ENCODE measurements around the gene SURF6. TPM values are rescaled to one million over a fixed set of nuclear protein-coding genes. Genes with fewer than 3 reads are reported as not detected.
A peak's percentile ranks its signal among the peaks of the same experiment; 100 is the strongest.

The SURF6 gene
- total and polyA plus RNA-seq, 10 donors: 13.2 to 28.6 (median 17.2) TPM

- intact Hi-C loops (cut with DNase I; ENCODE audit: low total_unique reads): no loop called here
- no peaks in the 10 kb centered on the region for H3K27me3 ChIP-seq (replicated peaks in 1 of 7)
- peak overlapping the region in 7 of 8 donors; percentile 14 to 85 (median 77) for H3K27ac ChIP-seq
- H3K36me3 ChIP-seq: peaks cover 0 to 64% (median 10%) of the 10 kb centered on the region in 6 donors
- 66 to 87% (median 82%) methylated on average over 7 of the region's 7 CpGs for WGBS, 5 donors
- no peak for DNase-seq
- H3K9me3 ChIP-seq: no peaks in the 10 kb centered on the region
- peak overlapping the region in 1 of 8 donors; percentile 47 for H3K4me3 ChIP-seq
- peaks cover 63 to 93% (median 88%) of the 10 kb centered on the region in 6 donors for H3K4me1 ChIP-seq
- TF ChIP-seq POLR2AphosphoS5 (IDR thresholded peaks at IDR 0.05): no peak
- TF ChIP-seq POLR2A (IDR thresholded peaks at IDR 0.05): no peak
Observed at GRCh38 chr9:133372144-133372543, 36.2 kb upstream of the SURF6 start.

- WGBS, 5 donors: 47 to 59% (median 49%) methylated on average over 9 to 12 of the region's 12 CpGs
- Histone ChIP-seq H3K4me1 (peaks cover 57 to 93% (median 82%) of the 10 kb centered on the region in 6 donors), H3K27me3 (replicated peaks in 1 of 7) (no peaks in the 10 kb centered on the region), H3K36me3 (peaks cover 0 to 73% (median 18%) of the 10 kb centered on the region in 6 donors), H3K9me3 (no peaks in the 10 kb centered on the region), H3K4me3 (peak overlapping the region in 3 of 8 donors; percentile 3 to 47 (median 14)), H3K27ac (peak overlapping the region; percentile 14 to 85 (median 72))
- intact Hi-C loops (cut with DNase I; ENCODE audit: low total_unique reads): no loop called here
- TF ChIP-seq POLR2A (IDR thresholded peaks at IDR 0.05): no peak
- TF ChIP-seq POLR2AphosphoS5 (IDR thresholded peaks at IDR 0.05): no peak
- no peak for TF ChIP-seq CTCF (IDR thresholded peaks at IDR 0.05 in 8 of 11, conservative IDR thresholded peaks at IDR 0.05 in 3 of 11)
- peak; percentile 82 for DNase-seq
Observed at GRCh38 chr9:133371261-133371711, 35.3 kb upstream of the SURF6 start.

GRCh38 chr9:133370685-133371084 is 34.7 kb upstream of the SURF6 start:
- Histone ChIP-seq H3K36me3 (peaks cover 0 to 79% (median 24%) of the 10 kb centered on the region in 6 donors), H3K4me1 (peaks cover 57 to 93% (median 82%) of the 10 kb centered on the region in 6 donors)

GRCh38 chr9:133369933-133370332 is 33.9 kb upstream of the SURF6 start:
- intact Hi-C loops (cut with DNase I; ENCODE audit: low total_unique reads): no loop called here
- no peak for TF ChIP-seq POLR2A (IDR thresholded peaks at IDR 0.05)
- no peak for TF ChIP-seq POLR2AphosphoS5 (IDR thresholded peaks at IDR 0.05)
- TF ChIP-seq CTCF (IDR thresholded peaks at IDR 0.05 in 8 of 11, conservative IDR thresholded peaks at IDR 0.05 in 3 of 11): no peak
- no peak for DNase-seq
- H3K9me3 ChIP-seq: no peaks in the 10 kb centered on the region
- 75 to 88% (median 82%) methylated on average over 7 of the region's 7 CpGs for WGBS, 5 donors
- H3K4me1 ChIP-seq: peaks cover 57 to 93% (median 79%) of the 10 kb centered on the region in 6 donors
- no peaks in the 10 kb centered on the region for H3K27me3 ChIP-seq (replicated peaks in 1 of 7)
- H3K4me3 ChIP-seq: peak overlapping the region in 1 of 8 donors; percentile 47
- H3K27ac ChIP-seq: peak overlapping the region in 7 of 8 donors; percentile 38 to 85 (median 77)
- H3K36me3 ChIP-seq: peaks cover 0 to 86% (median 32%) of the 10 kb centered on the region in 6 donors

More at GRCh38 chr9:133370685-133371084, 34.7 kb upstream of the SURF6 start:
- Histone ChIP-seq H3K27me3 (replicated peaks in 1 of 7) (no peaks in the 10 kb centered on the region), H3K4me3 (peak overlapping the region in 2 of 8 donors; percentile 3 to 47), H3K27ac (peak overlapping the region; percentile 14 to 85 (median 72)), H3K9me3 (no peaks in the 10 kb centered on the region)
- DNase-seq: no peak
- WGBS, 5 donors: 43 to 64% (median 60%) methylated on average over 7 to 9 of the region's 9 CpGs
- intact Hi-C loops (cut with DNase I; ENCODE audit: low total_unique reads): no loop called here
- TF ChIP-seq POLR2AphosphoS5 (IDR thresholded peaks at IDR 0.05) (peak in 1 of 3 donors; percentile 34), POLR2A (IDR thresholded peaks at IDR 0.05) (no peak)

- H3K27ac ChIP-seq: peak overlapping the region in 7 of 8 donors; percentile 27 to 85 (median 77)
- intact Hi-C loops (cut with DNase I; ENCODE audit: low total_unique reads): no loop called here
- TF ChIP-seq POLR2A (IDR thresholded peaks at IDR 0.05) (no peak), POLR2AphosphoS5 (IDR thresholded peaks at IDR 0.05) (no peak), CTCF (IDR thresholded peaks at IDR 0.05 in 8 of 11, conservative IDR thresholded peaks at IDR 0.05 in 3 of 11) (no peak)
- DNase-seq: no peak
- no peaks in the 10 kb centered on the region for H3K9me3 ChIP-seq
- peaks cover 53 to 91% (median 74%) of the 10 kb centered on the region in 6 donors for H3K4me1 ChIP-seq
- peak overlapping the region in 1 of 8 donors; percentile 47 for H3K4me3 ChIP-seq
- 68 to 84% (median 79%) methylated on average over 6 of the region's 6 CpGs for WGBS, 5 donors
- no peaks in the 10 kb centered on the region for H3K27me3 ChIP-seq (replicated peaks in 1 of 7)
- peaks cover 0 to 91% (median 37%) of the 10 kb centered on the region in 6 donors for H3K36me3 ChIP-seq
Observed at GRCh38 chr9:133369422-133369821, 33.4 kb upstream of the SURF6 start.
